ENCODE measurements around the gene C19orf85. TPM values are rescaled to one million over a fixed set of nuclear protein-coding genes. Genes with fewer than 3 reads are reported as not detected.

Gene C19orf85
- total RNA-seq, 1 donor from 2014 or later, result not detected

GRCh38 chr19:55442372-55442961 lies 22.1 kb downstream of the C19orf85 start:
- Mint-ChIP-seq H3K9me3 (ENCODE audit: low read depth) (no peaks in the 10 kb centered on the region), H3K4me1 (ENCODE audit: low read depth) (peaks cover 14% of the 10 kb centered on the region), H3K27me3 (ENCODE audit: low read depth) (peaks cover 62% of the 10 kb centered on the region), H3K27ac (ENCODE audit: unreplicated experiment) (no peak overlapping the region), H3K4me3 (ENCODE audit: unreplicated experiment) (no peak overlapping the region), H3K36me3 (ENCODE audit: low read depth) (peaks cover 3% of the 10 kb centered on the region)
- DNase-seq (ENCODE audit: low spot score), result no peak
- TF ChIP-seq CTCF (IDR thresholded peaks at IDR 0.05), result no peak

- TF ChIP-seq CTCF (IDR thresholded peaks at IDR 0.05), result no peak
- DNase-seq (ENCODE audit: low spot score), result no peak
- Mint-ChIP-seq H3K4me1 (ENCODE audit: low read depth) (peaks cover 14% of the 10 kb centered on the region), H3K9me3 (ENCODE audit: low read depth) (peaks cover 3% of the 10 kb centered on the region), H3K27me3 (ENCODE audit: low read depth) (peaks cover 67% of the 10 kb centered on the region), H3K4me3 (ENCODE audit: unreplicated experiment) (no peak overlapping the region), H3K27ac (ENCODE audit: unreplicated experiment) (no peak overlapping the region), H3K36me3 (ENCODE audit: low read depth) (peaks cover 3% of the 10 kb centered on the region)
Observed at GRCh38 chr19:55441692-55442321, 22.7 kb downstream of the C19orf85 start.

GRCh38 chr19:55441319-55441691 lies 23.2 kb downstream of the C19orf85 start:
- peaks cover 3% of the 10 kb centered on the region for H3K9me3 Mint-ChIP-seq (ENCODE audit: low read depth)
- H3K4me3 Mint-ChIP-seq (ENCODE audit: unreplicated experiment), result no peak overlapping the region
- H3K27me3 Mint-ChIP-seq (ENCODE audit: low read depth), result peaks cover 70% of the 10 kb centered on the region
- peaks cover 14% of the 10 kb centered on the region for H3K4me1 Mint-ChIP-seq (ENCODE audit: low read depth)
- no peak for DNase-seq (ENCODE audit: low spot score)
- TF ChIP-seq CTCF (IDR thresholded peaks at IDR 0.05), result no peak
- H3K36me3 Mint-ChIP-seq (ENCODE audit: low read depth), result peaks cover 3% of the 10 kb centered on the region
- no peak overlapping the region for H3K27ac Mint-ChIP-seq (ENCODE audit: unreplicated experiment)

GRCh38 chr19:55440411-55441105 lies 24.0 kb downstream of the C19orf85 start:
- no peak overlapping the region for H3K27ac Mint-ChIP-seq (ENCODE audit: unreplicated experiment)
- H3K4me3 Mint-ChIP-seq (ENCODE audit: unreplicated experiment), result no peak overlapping the region
- DNase-seq (ENCODE audit: low spot score), result no peak

More at GRCh38 chr19:55440411-55441105, 24.0 kb downstream of the C19orf85 start:
- Mint-ChIP-seq H3K4me1 (ENCODE audit: low read depth) (peaks cover 14% of the 10 kb centered on the region), H3K36me3 (ENCODE audit: low read depth) (peaks cover 3% of the 10 kb centered on the region), H3K9me3 (ENCODE audit: low read depth) (peaks cover 3% of the 10 kb centered on the region), H3K27me3 (ENCODE audit: low read depth) (peaks cover 66% of the 10 kb centered on the region)
- TF ChIP-seq CTCF (IDR thresholded peaks at IDR 0.05), result no peak
